ENCODE measurements around the gene SEC61B.

- TF ChIP-seq CTCF (tag by site-specific recombination; IDR thresholded peaks at IDR 0.05) = no peak
- TF ChIP-seq PATZ1 (tag by site-specific recombination; IDR thresholded peaks at IDR 0.05) = no peak
Measured at GRCh38 chr9:99190597-99191283, 31.3 kb upstream of the SEC61B start.
